ENCODE results near the gene DYNC1I1.

DYNC1I1 gene

DNA sequence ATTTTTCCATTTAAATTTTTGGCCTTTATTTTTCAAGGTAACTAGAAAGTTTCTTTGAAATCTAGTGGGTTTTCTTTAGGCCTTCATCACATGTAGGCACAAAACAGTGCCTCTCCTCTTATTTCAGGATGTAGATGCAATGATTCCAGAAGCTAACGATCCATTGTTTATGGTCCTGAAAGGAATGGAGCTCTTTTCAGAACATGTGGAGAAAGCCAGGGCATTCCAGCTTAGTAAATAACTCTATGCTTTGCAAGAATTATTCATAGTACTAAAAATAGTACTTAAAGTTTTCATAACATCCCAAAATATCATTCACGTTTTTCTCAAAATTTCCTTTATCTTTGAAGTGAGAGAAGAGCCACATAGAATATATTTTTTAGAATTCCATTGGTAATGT is 91.3 kb downstream of the DYNC1I1 start:
- FAIRE-seq: no peak

DNA sequence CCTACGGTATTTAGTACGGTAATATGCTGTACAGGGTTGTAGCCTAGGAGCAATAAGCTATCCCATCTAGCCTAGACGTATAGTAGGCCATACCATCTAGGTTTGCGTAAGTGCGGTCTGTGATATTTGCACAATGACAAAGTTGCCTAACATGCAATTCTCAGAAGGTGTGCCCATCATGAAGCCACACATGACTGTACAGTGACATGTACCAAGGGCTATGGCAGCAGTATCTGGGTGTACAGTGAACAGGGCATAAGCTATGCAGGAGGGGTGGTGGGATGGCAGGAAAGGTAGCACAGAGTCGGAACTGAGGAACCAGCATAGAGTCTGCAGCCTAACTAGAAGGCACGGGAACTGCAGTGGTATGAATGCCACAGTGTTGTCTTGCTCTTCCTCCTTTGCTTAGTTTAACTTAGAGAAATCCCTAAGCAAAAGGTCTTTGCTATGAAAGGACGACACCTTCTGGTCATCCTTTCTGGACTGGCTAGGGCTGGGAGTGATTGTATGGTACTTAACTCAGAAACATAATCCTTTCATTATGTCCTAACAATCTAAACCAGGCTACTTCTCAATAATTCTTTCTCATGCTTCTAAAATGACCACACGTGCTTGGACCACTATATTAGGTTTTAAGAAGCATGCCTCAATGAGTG is 93.5 kb downstream of the DYNC1I1 start:
- no peak for FAIRE-seq

DNA sequence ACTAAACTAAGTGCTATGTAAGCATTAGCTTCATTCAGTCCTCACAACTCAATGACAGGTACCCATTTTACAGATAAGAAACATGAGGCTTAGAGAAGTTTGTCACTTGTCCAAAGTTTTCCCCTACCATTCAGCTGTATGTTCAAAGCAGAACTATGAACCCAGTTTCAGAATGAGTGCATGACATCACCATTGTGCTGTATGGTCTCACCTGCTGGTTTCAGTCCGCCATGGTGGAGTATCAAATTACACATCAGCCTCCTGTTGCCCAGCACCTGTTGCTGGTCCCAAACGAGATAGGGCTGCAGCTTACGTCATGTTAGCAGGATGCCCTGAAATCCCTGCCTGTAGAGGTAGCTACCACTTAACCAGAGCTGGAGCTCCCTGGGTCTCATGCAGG is 95.0 kb downstream of the DYNC1I1 start:
- no peak for FAIRE-seq

DNA sequence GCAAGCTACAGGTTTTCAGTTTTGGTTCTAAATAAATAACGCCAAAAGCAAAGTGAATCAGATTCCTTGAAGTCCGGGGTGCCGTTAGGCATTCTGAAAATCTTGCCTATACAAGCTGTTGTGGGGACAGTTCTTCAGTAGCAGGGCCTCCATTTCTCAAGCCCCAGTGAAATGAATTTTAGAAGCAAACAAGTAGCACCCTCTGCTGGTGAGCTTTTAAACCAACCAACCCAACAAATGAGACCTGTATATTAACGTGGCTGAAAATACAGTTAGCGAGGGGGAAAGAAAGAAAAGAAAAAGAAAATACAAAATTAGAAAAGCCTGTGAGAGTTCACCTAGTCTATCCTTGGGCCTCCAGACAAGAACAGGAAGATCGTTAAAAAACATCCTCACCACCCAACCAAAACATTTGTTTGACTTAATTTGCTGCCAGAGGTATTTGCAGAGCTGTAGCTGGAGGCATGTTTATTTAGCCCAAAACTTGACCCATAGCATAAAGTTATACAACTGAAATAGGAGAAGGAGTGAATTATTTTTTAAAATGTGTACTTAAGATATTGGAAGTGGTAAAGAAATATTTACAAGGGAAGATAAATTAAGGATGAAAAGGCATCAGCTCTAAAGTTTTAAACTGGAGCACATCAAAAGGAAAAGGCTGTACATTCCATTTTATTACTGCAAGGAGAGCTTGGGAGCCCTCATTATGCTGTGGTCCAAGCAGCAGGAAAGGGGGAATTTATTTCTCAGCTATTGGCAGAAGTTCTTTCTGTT is 98.9 kb downstream of the DYNC1I1 start:
- FAIRE-seq: peak; percentile 76

DNA sequence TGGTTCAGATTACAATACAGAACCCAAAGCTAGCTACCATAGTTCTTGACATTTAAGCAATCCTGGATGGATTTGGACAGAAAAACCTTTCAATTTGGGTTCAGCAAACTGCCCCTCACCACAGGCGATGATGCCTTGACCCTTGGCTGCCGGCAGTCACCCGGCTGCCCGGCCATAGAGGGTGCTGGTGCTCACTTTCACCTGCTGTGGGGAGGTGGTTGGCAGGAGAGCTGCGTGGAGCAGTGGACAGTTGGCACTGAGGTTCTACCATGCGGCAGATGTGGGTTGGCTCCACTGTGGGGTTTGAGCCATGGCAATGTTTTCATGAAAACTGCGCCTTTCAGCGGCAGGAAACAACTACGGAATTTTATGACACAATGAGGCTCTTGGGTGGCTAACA is 99.5 kb downstream of the DYNC1I1 start:
- FAIRE-seq: no peak

DNA sequence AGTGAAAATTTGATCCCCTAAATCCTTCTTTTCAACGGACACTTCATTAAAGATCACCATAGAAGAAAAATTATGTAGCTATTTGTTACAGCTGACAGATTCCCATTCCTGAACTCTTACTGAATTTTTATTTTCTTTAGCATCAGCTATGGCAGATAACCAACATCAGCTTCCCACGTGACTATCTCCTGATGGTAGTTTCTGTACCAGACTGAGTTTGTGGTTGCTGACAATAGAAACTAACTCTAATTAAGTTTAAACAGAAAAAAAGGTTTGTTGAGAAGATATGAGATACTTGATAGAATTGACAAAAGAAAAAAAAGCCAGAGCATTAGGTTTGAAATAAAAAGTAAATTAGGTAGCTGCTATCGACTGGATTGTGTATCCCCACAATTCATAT is 101.8 kb downstream of the DYNC1I1 start:
- FAIRE-seq: no peak

DNA sequence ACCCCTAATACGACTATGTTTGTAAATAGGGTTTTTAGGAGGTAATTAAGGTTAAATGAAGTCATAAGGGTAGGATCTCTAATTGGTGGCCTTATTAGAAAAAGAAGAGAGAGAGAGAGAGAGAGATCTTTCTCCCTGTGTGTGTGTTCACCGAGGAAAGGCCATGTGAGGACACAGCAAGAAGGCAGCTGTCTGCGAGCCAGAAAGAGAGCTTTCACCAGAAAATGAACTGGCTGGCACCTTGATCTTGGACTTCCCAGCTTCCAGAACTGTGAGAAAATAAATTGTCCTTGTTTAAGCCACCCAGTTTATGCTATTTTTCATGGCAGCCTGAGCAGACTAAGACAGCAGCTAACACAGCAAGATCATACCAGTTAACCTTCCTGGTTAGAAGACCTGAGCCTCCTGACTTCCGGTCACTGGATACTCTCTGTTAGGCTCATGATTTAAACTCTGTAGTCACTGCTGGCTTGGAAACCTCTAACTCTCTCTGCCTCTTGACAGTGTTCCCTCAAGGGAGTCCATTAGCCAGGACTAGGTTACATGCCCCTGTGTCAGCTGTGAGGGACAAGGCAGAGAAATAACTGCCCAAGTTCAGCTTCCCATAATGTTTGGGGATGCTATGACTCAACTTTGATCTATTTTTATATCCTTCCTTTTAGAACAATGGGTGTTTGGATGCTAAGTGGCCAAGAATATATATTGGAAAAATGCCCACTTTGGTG is 102.3 kb downstream of the DYNC1I1 start:
- FAIRE-seq: no peak

DNA sequence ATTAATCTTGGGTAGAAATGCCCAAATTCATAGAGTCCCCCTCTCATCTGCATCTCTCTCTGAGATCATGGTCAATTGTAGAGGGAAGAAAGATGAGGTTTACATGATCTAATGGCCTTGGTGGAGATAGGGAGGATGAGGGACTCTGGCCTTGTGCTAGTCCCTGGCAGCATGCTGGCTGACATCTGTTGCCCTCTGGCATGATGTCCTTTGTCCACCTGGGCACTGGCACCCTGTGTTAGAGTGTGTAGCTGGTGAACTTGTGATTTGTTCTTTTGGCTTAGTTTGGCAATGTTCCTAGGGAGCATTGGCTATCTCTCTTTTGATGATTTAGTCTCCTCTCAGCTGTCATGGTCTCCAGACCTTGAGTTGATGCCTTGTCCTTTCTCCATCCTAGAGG is 103.2 kb downstream of the DYNC1I1 start:
- no peak for FAIRE-seq

DNA sequence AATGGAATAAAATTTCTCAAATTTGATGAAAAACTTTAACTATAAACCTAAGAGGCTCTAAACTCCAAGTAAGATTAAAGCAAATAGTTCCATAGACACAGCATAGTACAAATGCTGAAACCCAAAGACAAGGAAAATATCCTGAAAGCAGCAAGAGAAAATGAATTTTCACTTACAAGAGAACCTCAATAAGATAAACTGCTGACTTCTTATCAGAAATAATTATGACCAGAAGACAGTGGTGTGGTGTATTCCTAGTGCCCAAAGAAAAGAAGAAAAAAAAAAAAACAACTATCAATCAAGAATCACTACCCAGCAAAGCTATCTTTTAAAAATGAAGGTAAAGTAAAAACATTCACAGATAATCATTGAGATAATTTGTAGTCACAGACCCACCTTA is 106.3 kb downstream of the DYNC1I1 start:
- no peak for FAIRE-seq

DNA sequence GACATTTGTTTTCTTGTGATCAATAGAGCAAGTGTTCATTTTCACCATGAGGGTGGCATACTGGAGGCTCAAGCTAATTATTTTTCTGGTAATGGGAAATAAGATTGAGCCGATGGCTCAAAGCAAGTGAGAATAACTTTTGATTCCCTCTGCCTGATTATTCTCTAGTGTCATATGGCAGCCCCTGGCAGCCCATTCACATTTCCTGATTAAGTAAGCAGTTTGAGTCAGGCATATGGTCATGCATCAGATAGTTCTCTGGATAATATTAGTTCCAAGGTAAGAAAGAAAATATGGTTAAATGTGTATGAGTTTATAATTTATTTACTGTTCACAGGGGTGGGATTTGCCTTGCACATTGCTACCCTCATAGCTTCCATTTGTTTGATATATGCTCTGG is 109.2 kb downstream of the DYNC1I1 start:
- no peak for FAIRE-seq

DNA sequence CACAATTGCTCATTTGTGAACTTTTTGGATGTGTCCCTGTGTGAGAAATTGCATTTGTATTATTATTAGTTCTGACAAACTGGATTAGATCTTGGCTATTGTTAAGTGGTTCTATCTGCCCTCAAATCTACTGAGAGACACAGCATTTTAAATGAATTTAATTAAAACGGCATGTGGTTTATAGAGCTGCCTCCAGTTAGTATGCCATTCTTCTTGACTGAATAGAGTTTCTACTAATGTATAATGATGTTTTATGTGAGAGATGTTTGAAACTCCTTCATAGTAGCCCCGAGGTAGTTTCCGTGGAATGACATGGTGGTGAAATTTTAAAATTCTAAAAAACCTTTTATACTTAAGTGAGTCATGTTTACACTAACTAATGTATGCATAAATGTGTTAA is 110.9 kb downstream of the DYNC1I1 start:
- no peak for FAIRE-seq

DNA sequence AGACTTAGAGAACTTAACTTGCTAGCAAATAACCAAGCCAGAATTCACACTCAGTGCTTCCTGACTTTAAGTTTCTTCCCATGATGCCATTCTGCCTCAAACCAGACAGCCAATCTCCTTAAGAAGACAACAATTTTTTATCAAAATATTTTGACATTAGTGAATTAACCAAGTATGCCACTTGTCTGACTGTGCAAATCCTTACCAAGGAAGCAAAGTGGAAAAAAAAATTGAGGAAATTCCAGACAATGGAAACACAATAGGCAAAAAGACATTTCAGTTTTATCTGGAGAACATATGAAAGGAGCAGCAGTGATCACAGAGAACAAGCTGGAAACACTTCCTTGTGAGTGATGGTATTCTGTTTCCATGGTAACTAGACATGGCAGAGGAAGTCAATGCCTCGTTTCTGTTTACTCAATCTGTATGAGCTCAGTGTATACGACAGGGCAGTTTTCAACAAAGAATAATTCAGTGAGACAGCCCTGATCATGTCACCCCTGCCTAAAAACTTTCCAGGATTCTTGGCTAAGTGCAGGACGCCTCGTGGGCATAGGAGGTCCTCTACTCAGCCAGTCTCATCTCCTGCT is 114.2 kb downstream of the DYNC1I1 start:
- FAIRE-seq: no peak

DNA sequence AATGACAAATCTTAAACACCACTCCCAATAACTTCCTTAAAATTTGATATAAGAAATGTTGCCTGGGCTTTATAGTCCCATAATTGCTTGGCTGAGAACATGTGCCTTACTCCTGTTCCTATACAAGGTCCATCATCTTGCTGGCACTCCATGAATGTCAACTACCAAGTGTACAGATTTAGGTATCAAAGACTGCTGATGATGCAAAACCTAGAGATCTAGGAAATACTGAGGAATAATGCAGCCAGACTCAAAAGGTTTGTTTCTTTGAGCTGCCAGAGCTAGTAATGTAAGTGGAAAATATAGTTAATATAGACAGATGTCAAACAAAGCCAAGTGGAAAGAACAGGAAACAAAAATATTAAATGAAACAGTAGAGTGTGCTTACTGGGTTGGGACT is 121.1 kb downstream of the DYNC1I1 start:
- FAIRE-seq: no peak

DNA sequence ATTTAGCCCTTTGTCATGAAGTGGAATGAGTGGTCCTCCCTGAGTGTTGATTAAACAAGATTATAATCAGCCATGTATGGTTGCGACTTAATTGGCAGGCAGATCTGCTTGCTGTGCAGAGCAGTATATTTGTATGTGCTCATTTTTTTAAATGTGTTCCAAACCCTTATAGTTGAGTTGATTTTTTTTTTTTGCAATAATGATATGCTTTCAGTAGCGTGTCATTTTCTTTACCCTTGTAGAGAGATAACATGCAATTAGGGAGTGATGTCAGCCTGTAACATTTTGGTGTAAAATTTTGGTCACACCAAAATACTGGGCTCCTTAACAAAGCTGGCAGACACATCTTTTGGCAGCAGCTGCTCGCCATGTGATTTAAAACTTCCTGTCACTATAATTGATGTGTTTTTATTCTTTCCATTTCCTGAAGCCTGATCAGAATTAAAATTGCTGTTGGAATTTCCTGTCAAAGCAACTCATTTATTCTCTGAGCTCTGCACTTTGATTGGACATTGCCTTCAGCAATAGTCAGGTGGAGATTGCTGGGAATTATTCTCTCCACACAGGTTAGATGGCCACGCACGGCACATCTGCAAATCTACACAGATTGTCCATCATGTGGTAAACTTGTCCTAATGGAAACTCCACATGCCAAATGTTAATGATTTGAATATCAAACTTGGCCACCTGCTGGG is 125.3 kb downstream of the DYNC1I1 start:
- no peak for FAIRE-seq

DNA sequence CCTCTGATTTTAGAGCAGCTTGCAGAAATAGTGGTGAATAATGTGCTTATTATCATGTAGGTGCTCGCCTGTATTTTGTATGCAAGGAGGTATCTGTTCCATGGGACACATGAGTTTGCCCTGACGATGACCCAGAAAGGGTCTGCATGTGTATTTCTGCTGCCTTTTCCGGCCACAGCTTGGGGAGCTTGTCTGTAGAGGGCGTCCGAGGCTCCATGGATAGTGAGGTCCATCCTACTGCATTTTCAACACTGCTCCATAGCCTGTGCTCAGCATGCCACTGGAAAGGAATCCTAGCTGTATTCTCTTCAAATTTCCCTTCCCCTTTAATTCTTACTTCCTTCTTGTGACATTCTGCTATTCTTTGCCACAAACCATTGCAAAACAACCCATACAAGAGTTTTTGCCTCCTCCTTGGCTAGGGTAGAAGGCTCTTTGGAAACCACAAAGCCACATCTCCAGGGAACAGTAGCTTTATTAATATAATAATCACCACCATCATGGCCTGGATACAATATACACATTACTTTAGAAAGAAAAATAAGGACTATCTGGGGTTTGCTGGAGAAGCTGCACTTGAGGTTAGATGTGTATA is 127.7 kb downstream of the DYNC1I1 start:
- no peak for FAIRE-seq

DNA sequence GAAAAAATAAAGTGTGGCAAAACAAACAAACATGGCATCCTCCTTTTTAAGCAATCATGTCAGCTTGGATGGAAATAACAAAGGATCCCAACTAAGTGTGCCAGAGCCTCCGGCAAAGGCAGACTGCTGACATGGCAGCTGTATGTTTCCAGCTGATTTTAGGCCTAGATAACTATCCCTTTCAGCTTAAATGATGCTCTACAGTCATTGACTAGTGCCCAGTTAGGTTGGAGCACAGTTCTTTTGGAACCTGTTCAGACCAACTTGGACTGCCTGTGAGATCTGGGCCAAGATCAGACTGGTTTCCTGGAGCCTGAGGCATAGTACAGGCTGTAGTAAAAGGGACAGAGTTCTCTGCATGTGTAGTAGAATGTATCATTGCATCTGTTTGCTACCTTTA is 128.7 kb downstream of the DYNC1I1 start:
- no peak for FAIRE-seq

DNA sequence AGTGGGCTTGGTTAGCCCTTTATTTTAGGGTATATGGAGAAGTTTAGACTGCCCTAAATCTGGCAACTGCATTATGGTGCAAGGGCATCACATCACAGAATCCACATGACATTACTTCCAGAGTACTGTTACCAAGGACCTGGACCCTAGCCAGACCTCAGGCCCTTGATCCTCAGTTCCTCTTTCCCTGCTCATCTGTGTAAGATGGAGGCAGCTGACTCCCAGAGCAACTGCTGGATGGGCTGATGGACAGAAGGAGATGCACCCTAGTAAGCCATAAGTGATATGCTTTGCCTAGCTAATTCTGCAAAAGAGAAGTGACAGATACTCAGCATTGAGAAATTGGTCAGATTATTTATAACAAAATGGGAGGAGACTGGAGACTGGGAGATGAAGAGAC is 131.7 kb downstream of the DYNC1I1 start:
- no peak for FAIRE-seq

DNA sequence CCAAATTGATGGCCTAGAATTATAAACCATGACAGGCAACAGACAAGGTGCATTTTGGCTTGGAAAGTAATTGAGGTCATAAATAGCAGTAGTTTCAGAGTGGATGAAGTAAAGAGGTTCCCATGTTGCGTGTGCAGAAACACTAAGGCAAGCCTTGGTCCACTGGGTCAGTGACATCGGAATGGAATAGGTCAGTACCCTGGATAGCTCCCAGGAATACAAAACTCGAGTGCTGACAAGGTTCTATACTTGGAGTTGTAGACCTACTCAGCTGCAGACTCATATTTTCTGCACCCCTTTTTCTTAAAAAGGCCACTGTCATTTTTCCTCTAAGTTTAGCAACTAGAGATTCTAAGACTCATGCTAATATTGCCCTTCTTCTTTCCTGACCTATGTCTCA is 132.8 kb downstream of the DYNC1I1 start:
- no peak for FAIRE-seq

DNA sequence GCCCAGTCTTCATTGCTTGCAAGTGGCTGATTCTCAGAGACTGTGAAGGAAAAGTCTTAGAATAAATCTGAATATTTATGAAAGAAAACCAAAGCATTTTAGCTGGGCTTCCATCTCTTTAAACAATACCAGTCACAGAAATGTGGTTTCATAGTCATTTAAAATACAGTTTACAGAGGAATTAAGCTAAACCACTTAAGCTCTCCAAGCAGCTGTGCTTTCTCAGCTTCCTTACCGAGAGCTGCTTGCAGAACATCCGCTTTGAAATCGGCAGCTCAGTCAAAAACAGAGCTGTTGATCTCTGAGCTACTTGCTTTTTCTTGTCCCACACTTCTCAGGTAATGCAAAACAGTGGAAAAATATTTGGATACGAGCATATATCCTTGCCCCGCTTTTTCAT is 134.5 kb downstream of the DYNC1I1 start:
- no peak for FAIRE-seq

DNA sequence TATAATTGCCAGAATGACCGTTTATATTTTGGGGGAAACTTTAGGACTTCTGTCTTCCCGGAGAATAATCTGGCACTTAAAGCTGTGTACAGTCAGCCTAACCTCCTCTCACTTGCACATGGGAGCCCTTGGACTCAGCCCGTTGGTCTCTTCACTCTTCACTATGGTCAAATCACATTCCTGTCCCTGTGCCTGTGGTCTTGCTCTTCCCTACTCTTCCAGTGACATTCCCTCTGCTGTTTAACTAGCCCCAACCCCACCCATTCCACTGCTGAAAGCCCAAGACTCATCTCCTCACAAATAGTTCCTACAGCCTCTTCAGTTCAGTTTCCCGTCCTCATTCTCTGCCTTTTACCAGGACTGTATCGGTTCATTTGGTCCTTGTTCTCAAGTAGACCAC is 135.0 kb downstream of the DYNC1I1 start:
- no peak for FAIRE-seq

DNA sequence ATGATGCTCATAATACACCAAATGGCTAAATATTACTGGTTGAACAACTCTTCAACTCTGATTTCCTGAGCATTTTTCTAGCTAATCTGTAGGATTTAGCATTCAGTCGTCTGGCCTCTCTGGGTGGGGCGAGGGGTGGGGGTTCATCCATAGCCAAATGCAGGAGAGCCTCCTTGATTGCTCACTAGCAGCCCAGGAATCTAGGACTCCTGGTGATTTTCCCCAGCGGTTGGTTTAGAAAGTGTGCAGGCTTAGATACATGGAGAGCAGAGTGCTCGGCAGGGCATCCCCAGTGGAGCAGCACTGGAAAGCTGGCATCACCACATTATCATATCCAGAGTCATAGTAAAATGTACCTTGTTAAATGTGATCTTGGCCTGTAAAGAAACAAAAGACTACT is 136.1 kb downstream of the DYNC1I1 start:
- FAIRE-seq: no peak

DNA sequence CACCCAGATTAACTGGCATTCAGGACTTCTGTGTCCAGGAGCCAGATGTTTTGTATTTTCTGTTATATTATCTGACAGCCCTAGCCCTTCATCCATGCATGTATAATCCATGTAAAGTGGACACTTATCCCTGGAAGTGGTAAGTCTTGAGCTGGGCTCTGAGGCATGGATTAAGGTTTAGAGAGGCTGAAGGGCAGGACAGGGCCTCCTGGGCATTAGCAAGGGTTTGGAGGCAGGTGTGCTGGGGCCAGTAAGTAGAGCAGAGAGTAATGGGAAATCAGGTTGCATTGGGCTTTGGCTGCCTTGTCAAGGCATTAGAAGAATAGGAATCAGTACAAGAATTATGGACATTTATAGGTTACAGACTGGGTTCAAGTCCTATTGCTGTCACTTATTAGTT is 138.0 kb downstream of the DYNC1I1 start:
- no peak for FAIRE-seq

DNA sequence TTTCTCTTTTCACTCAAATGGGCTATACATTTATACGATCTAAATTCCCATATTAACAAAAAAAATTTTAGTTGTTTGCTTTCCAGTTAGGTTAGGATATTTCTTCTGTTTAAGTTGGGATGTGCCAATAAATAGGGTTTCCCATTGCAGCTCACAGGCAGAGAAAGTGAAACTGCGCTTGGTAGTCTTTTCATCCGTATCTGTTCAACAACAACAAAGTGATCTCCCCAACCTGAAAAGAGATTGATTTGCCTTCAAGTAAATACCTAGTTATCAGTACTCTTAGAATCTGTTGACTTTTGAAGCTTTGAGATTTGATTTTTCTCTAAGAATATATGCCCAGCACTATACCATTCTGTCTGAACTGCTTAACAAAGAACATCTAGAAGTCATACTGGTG is 143.4 kb downstream of the DYNC1I1 start:
- FAIRE-seq: no peak

All from TTC549 (cell line).